K562 (cell line): Measurements from ENCODE around the gene TNFAIP3. TPM values are rescaled to one million over a fixed set of nuclear protein-coding genes. Genes with fewer than 3 reads are reported as not detected.

ENCODE experiments used
- ARNT ChIP-seq, 2 experiments: fragments of 450-650 bp; IDR thresholded peaks; 2 replicates each; pipeline ENCODE4 v1.6.1; 2016; ENCODE audit warnings: mild to moderate bottlenecking in 1 of 2
- GATAD2B ChIP-seq: fragments of 450-650 bp; IDR thresholded peaks from 2 replicates; pipeline ENCODE4 v1.6.1; 2017; ENCODE audit warnings: mild to moderate bottlenecking, borderline replicate concordance
- PKNOX1 ChIP-seq: fragments of 450-650 bp; IDR thresholded peaks from 2 replicates; pipeline ENCODE4 v1.6.1; 2016
- PRDM10 ChIP-seq: fragments of 450-650 bp; IDR thresholded peaks from 2 replicates; pipeline ENCODE4 v1.6.1; 2018; ENCODE audit not compliant: partially characterized antibody
- RBM39 ChIP-seq: fragments of 200-400 bp; formaldehyde crosslinking; optimal IDR thresholded peaks from 2 replicates; pipeline ENCODE3; 2018; ENCODE audit warnings: low read depth, low read length
- TSHZ1 ChIP-seq: fragments of 250-450 bp; sonication (Bioruptor Pico); IDR thresholded peaks from 2 replicates; pipeline ENCODE4 v1.4.0; 2020; ENCODE audit warnings: mild to moderate bottlenecking, moderate library complexity
- ZBTB34 ChIP-seq: fragments of 250-450 bp; sonication (Bioruptor Pico); IDR thresholded peaks from 2 replicates; pipeline ENCODE4 v1.8.0; 2021; ENCODE audit warnings: mild to moderate bottlenecking, moderate library complexity
- ZNF408 ChIP-seq: fragments of 250-450 bp; sonication (Bioruptor Pico); IDR thresholded peaks from 2 replicates; pipeline ENCODE4 v1.4.0; 2020; ENCODE audit warnings: low read depth, mild to moderate bottlenecking, moderate library complexity
- ZNF586 ChIP-seq: fragments of 450-650 bp; formaldehyde crosslinking; conservative IDR thresholded peaks from 2 replicates; pipeline ENCODE4 v1.4.0; 2020; ENCODE audit warnings: mild to moderate bottlenecking, moderate library complexity
- polyA plus RNA-seq, 8 experiments: library from polyadenylated mRNA; depleted of rRNA in 4 of 8; stranded (reverse) in 5 of 8; unstranded in 3 of 8; fragments of >200 nt; fragmentation: Nextera tagmentation in 2 of 8; fragmentation: Illumina TruSeq in 1 of 8; extraction: Ambion mirVana in 2 of 8; extraction: Trizol in 1 of 8; gene quantifications; 2 replicates each; pipeline versions ENCODE4 v1.2.1 to v1.2.3, GENCODE V29; 2011 to 2014; ENCODE audit warnings: inconsistent platforms in 1 of 8, missing spikeins in 1 of 8
- total RNA-seq, 7 experiments: library from RNA; depleted of rRNA in 6 of 7; stranded (reverse); fragments of >200 nt in 6 of 7; fragmentation: Illumina TruSeq in 2 of 7; extraction: Trizol in 2 of 7; gene quantifications; 2 replicates each; pipeline versions ENCODE4 v1.2.1 to v1.2.3, GENCODE V29; 2011 to 2021; ENCODE audit warnings: low replicate concordance in 1 of 7
- TF ChIP-seq, protein P1 (sequence below): sonication (generic); formaldehyde crosslinking; IDR thresholded peaks from 2 replicates; pipeline ENCODE4 v1.8.1; 2023; ENCODE audit warnings: missing genetic modification reagents, mild to moderate bottlenecking, borderline replicate concordance
- TF ChIP-seq, protein P2 (sequence below): conservative IDR thresholded peaks from 2 replicates; pipeline ENCODE4 v1.6.1; 2011; ENCODE audit warnings: low read depth, mild to moderate bottlenecking, low read length; ENCODE audit not compliant: control insufficient read depth

The TNFAIP3 gene
- total and polyA plus RNA-seq, 9 of the 15 experiments (the other 6 are each of a cell fraction or from before 2014, with no cell fraction given), result 0.79 to 17.0 (median 6.4) TPM

GRCh38 chr6:137906020-137906472 is 39.0 kb downstream of the TNFAIP3 start (continued):
- TF ChIP-seq TSHZ1 (CRISPR knock-in tag), result 0 out of 2 replicates have a peak, but pooled peaks have one; percentile 33
- TF ChIP-seq PKNOX1, result no peak
- no peak for TF ChIP-seq ZNF408 (CRISPR knock-in tag)
- no peak for TF ChIP-seq ZBTB34 (CRISPR knock-in tag)
- TF ChIP-seq RBM39, result no peak
- no peak; a peak in 3 of 4 replicates for TF ChIP-seq ARNT (IDR thresholded peaks at IDR 0.05)
- peak; percentile 82; the same call in 1 of the 2 replicates for TF ChIP-seq GATAD2B
- TF ChIP-seq ZNF586 (CRISPR knock-in tag), result no peak
- TF ChIP-seq PRDM10, result peak; percentile 17
- TF ChIP-seq, protein P1, sequence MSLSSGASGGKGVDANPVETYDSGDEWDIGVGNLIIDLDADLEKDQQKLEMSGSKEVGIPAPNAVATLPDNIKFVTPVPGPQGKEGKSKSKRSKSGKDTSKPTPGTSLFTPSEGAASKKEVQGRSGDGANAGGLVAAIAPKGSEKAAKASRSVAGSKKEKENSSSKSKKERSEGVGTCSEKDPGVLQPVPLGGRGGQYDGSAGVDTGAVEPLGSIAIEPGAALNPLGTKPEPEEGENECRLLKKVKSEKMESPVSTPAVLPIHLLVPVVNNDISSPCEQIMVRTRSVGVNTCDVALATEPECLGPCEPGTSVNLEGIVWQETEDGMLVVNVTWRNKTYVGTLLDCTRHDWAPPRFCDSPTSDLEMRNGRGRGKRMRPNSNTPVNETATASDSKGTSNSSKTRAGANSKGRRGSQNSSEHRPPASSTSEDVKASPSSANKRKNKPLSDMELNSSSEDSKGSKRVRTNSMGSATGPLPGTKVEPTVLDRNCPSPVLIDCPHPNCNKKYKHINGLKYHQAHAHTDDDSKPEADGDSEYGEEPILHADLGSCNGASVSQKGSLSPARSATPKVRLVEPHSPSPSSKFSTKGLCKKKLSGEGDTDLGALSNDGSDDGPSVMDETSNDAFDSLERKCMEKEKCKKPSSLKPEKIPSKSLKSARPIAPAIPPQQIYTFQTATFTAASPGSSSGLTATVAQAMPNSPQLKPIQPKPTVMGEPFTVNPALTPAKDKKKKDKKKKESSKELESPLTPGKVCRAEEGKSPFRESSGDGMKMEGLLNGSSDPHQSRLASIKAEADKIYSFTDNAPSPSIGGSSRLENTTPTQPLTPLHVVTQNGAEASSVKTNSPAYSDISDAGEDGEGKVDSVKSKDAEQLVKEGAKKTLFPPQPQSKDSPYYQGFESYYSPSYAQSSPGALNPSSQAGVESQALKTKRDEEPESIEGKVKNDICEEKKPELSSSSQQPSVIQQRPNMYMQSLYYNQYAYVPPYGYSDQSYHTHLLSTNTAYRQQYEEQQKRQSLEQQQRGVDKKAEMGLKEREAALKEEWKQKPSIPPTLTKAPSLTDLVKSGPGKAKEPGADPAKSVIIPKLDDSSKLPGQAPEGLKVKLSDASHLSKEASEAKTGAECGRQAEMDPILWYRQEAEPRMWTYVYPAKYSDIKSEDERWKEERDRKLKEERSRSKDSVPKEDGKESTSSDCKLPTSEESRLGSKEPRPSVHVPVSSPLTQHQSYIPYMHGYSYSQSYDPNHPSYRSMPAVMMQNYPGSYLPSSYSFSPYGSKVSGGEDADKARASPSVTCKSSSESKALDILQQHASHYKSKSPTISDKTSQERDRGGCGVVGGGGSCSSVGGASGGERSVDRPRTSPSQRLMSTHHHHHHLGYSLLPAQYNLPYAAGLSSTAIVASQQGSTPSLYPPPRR (CRISPR knock-in tag), result no peak
- TF ChIP-seq, protein P2, sequence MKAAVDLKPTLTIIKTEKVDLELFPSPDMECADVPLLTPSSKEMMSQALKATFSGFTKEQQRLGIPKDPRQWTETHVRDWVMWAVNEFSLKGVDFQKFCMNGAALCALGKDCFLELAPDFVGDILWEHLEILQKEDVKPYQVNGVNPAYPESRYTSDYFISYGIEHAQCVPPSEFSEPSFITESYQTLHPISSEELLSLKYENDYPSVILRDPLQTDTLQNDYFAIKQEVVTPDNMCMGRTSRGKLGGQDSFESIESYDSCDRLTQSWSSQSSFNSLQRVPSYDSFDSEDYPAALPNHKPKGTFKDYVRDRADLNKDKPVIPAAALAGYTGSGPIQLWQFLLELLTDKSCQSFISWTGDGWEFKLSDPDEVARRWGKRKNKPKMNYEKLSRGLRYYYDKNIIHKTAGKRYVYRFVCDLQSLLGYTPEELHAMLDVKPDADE, result no peak
